Uterus (tissue), 4 donors: Measurements from ENCODE around the gene GPR161. TPM values are rescaled to one million over a fixed set of nuclear protein-coding genes. Genes with fewer than 3 reads are reported as not detected.

ENCODE experiments used
- DNase-seq, 2 donors: peaks; one replicate each; pipeline ENCODE4 v3.0.0-alpha.2; 2019 to 2020
- H3K27ac ChIP-seq, 2 donors: fragments of 200-600 bp; sonication (generic); 1 replicate in 1 of 2; 2 replicates in 1 of 2; pipeline ENCODE4 v1.5.1; 2016 to 2018
- H3K27me3 ChIP-seq, 2 donors: fragments of 200-600 bp; sonication (generic); one replicate each; pipeline ENCODE4 v1.5.1; 2018 to 2019; ENCODE audit warnings: control low read depth in 1 of 2
- H3K36me3 ChIP-seq, 2 donors: fragments of 200-600 bp; sonication (generic); one replicate each; pipeline ENCODE4 v1.5.1; 2019; ENCODE audit warnings: control low read depth in 1 of 2
- H3K4me1 ChIP-seq, 2 donors: fragments of 200-600 bp; sonication (generic); one replicate each; pipeline ENCODE4 v1.5.1; 2018 to 2019; ENCODE audit warnings: control low read depth in 1 of 2
- H3K4me3 ChIP-seq, 2 donors: fragments of 200-600 bp; sonication (generic); 1 replicate in 1 of 2; 2 replicates in 1 of 2; pipeline ENCODE4 v1.5.1; 2018 to 2019; ENCODE audit warnings: mild to moderate bottlenecking in 1 of 2
- H3K9me3 ChIP-seq, 2 donors: fragments of 200-600 bp; sonication (generic); one replicate each; pipeline ENCODE4 v1.5.1; 2019; ENCODE audit warnings: control low read depth in 1 of 2
- POLR2A ChIP-seq, 2 donors: fragments of 450-650 bp; IDR thresholded peaks; one replicate each; pipeline ENCODE4 v1.6.1; 2016; ENCODE audit warnings: antibody characterized with exemption in 2 of 2, mild to moderate bottlenecking in 1 of 2, moderate library complexity in 1 of 2
- intact Hi-C: fragments of 100-400 bp; cut with DNase I; formaldehyde crosslinking; loops from one replicate; pipeline ENCODE4 v1.15.1; 2023; ENCODE audit warnings: low total_unique reads
- total RNA-seq, 4 donors: library from RNA; depleted of rRNA in 3 of 4; stranded (reverse); fragments of >200 nt in 3 of 4; gene quantifications; one replicate each; pipeline versions ENCODE4 v1.1.0 to v1.2.4, GENCODE V29; 2014 to 2023
- TF ChIP-seq, protein P1 (sequence below), 4 experiments: fragments of 200-600 bp in 2 of 4; fragments of 450-650 bp in 2 of 4; sonication (generic) in 2 of 4; IDR thresholded peaks; one replicate each; pipeline ENCODE4 v1.5.1; 2016 to 2019; ENCODE audit warnings: antibody characterized with exemption in 4 of 4, mild to moderate bottlenecking in 2 of 4, moderate library complexity in 1 of 4
- donor health status: DM: yes; HTN: yes; CAD: no.

The GPR161 gene
- total RNA-seq, 4 donors from 2014 or later = 9.7 to 45.5 (median 37.6) TPM

DNA sequence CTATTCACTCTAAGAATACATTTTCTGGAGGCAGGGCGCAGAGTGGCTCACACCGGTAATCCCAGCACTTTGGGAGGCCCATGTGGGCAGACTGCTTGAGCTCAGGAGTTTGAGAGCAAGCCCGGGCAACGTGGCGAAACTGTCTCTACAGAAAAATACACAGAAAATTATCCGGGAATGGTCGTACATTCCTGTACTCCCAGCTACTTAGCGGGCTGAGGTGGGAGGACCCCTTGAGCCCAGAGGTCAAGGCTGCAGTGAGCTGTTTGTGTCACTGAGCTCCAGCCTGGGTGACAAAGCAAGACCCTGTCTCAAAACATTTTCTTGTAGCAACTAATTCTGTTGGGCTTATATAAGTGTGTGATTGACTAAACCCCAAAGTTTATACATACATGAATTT lies 30.5 kb downstream of the GPR161 start:
- Histone ChIP-seq H3K36me3 (no peaks in the 10 kb centered on the region), H3K27ac (no peak overlapping the region), H3K9me3 (no peaks in the 10 kb centered on the region), H3K27me3 (no peaks in the 10 kb centered on the region), H3K4me1 (no peaks in the 10 kb centered on the region), H3K4me3 (no peak overlapping the region)
- TF ChIP-seq POLR2A (IDR thresholded peaks at IDR 0.05) = no peak
- TF ChIP-seq, protein P1, sequence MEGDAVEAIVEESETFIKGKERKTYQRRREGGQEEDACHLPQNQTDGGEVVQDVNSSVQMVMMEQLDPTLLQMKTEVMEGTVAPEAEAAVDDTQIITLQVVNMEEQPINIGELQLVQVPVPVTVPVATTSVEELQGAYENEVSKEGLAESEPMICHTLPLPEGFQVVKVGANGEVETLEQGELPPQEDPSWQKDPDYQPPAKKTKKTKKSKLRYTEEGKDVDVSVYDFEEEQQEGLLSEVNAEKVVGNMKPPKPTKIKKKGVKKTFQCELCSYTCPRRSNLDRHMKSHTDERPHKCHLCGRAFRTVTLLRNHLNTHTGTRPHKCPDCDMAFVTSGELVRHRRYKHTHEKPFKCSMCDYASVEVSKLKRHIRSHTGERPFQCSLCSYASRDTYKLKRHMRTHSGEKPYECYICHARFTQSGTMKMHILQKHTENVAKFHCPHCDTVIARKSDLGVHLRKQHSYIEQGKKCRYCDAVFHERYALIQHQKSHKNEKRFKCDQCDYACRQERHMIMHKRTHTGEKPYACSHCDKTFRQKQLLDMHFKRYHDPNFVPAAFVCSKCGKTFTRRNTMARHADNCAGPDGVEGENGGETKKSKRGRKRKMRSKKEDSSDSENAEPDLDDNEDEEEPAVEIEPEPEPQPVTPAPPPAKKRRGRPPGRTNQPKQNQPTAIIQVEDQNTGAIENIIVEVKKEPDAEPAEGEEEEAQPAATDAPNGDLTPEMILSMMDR (IDR thresholded peaks at IDR 0.05) = no peak
- intact Hi-C loops = no loop called here
- no peak for DNase-seq

DNA sequence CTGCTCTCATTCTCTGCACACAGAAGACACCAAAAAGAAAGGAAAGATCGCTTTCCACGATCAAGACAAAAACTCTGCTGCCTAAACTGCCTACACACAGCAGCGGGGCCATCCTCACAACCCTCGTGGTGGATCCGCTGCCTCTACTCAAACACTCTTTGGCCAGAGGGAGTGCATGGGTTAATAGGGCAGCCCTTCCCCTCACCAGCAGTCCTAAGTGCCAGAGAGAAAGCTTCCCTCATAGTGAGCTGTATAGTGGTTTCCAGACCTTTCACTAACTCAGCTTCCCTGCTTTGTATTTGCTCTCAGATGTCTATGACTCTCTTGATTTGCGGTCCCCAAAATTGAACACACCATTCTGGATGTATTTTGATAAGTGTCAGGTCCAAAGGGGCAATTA lies 30.9 kb downstream of the GPR161 start:
- Histone ChIP-seq H3K9me3 (no peaks in the 10 kb centered on the region), H3K36me3 (no peaks in the 10 kb centered on the region), H3K27me3 (no peaks in the 10 kb centered on the region), H3K4me3 (no peak overlapping the region), H3K27ac (no peak overlapping the region), H3K4me1 (no peaks in the 10 kb centered on the region)
- no peak for TF ChIP-seq POLR2A (IDR thresholded peaks at IDR 0.05)
- TF ChIP-seq, protein P1 (IDR thresholded peaks at IDR 0.05) = no peak
- DNase-seq = no peak
- intact Hi-C loops = no loop called here

DNA sequence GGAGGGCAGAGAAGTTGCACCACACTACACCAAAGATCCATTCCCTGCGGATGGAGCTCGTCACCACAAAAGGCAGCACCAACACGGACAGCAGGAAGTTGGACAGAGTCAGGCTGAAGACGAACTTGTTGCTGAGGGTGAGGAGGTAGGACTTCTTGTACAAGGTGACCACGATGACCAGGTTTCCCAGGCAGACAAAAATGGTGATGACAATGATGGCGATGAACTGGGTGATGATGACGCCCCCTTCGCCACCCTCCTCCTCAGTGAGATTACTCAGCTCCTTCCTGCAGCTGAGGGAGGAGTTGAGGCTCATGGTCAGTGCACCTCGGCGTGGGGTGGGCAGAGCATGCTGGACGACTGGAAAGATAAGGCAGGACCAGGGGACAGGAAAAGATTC lies 32.2 kb downstream of the GPR161 start:
- no peaks in the 10 kb centered on the region for H3K9me3 ChIP-seq
- peak in 1 of 2 donors; percentile 9 for DNase-seq
- H3K27ac ChIP-seq = no peak overlapping the region
- H3K4me3 ChIP-seq = no peak overlapping the region
- intact Hi-C loops = no loop called here
- no peaks in the 10 kb centered on the region for H3K36me3 ChIP-seq
- H3K27me3 ChIP-seq = no peaks in the 10 kb centered on the region
- no peaks in the 10 kb centered on the region for H3K4me1 ChIP-seq
- TF ChIP-seq, protein P1 (IDR thresholded peaks at IDR 0.05) = no peak
- no peak for TF ChIP-seq POLR2A (IDR thresholded peaks at IDR 0.05)

DNA sequence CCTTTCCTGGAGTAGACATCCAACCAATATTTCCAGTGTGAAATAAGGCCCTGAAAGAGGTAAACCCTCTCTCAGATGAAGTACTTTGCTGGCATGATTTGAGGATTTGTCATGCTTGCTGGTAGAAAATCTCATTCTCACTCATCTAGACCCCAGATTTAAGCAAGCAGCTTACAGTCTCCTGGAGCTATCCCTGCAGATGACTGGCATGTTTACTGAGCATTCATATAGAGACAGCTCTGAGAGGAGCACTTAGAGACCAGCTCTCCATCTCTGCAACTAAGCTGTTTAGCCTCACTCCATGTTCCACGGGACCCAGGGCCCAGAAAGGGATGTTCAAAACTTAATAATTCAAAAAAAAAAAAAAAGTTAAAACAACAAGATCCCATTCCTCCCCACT lies 34.2 kb downstream of the GPR161 start:
- intact Hi-C loops = no loop called here
- TF ChIP-seq, protein P1 (IDR thresholded peaks at IDR 0.05) = no peak
- no peak for TF ChIP-seq POLR2A (IDR thresholded peaks at IDR 0.05)
- no peak for DNase-seq
- Histone ChIP-seq H3K4me3 (no peak overlapping the region), H3K9me3 (no peaks in the 10 kb centered on the region), H3K36me3 (no peaks in the 10 kb centered on the region), H3K27me3 (no peaks in the 10 kb centered on the region), H3K27ac (peak overlapping the region in 1 of 2 donors; percentile 7), H3K4me1 (peaks cover 0 to 4% of the 10 kb centered on the region in 2 donors)

DNA sequence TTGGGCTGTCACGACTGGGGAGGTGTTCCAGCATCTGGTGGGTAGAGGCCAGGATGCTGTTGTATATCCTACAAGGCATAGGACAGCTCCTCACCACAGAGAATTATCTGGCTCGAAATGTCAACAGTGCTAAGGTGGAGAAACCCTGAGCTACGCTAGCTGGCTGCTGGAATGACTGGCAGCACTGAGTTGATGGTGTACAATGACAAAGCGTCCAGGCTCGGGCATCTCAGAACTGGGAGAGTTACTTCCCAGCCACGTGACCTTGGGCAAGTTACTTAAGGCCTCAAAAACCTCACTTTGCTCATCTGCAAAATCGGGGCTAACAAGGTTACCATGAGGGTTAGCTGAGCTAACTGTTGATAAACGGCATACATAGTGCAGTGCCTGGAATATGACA lies 35.4 kb downstream of the GPR161 start:
- Histone ChIP-seq H3K27ac (peak overlapping the region; percentile 21 to 53), H3K4me1 (peaks cover 0 to 4% of the 10 kb centered on the region in 2 donors), H3K27me3 (no peaks in the 10 kb centered on the region), H3K4me3 (no peak overlapping the region), H3K36me3 (no peaks in the 10 kb centered on the region), H3K9me3 (no peaks in the 10 kb centered on the region)
- intact Hi-C loops = no loop called here
- DNase-seq = no peak
- TF ChIP-seq POLR2A (IDR thresholded peaks at IDR 0.05) = no peak
- TF ChIP-seq, protein P1 (IDR thresholded peaks at IDR 0.05) = no peak
